GM18870 (cell line): ENCODE measurements around the gene ANKRD27.

Source experiments
- ATAC-seq: cut with Tn5 transposase; IDR thresholded peaks from one replicate; pipeline ENCODE4 v1.9.1; 2021; ENCODE audit warnings: moderate library complexity; ENCODE audit not compliant: unreplicated experiment

ANKRD27 gene

GRCh38 chr19:32691291-32691951 lies 16.4 kb upstream of the ANKRD27 start, which contains the start of gene NUDT19:
TSS of gene NUDT19 (plus strand) at chr19:32691821. CDS start at chr19:32691961, 140 bp downstream.
- ATAC-seq: peak; percentile 70

GRCh38 chr19:32688311-32688710 lies 13.3 kb upstream of the ANKRD27 start:
- ATAC-seq: no peak

GRCh38 chr19:32687681-32688080 lies 12.7 kb upstream of the ANKRD27 start:
- no peak for ATAC-seq

- no peak for ATAC-seq
These were observed 12.0 kb upstream of the ANKRD27 start for GRCh38 chr19:32686847-32687475.

GRCh38 chr19:32682317-32682716 lies 7.3 kb upstream of the ANKRD27 start:
- no peak for ATAC-seq

GRCh38 chr19:32680986-32681385 lies 6.0 kb upstream of the ANKRD27 start:
- ATAC-seq: no peak

GRCh38 chr19:32677657-32678056 lies 2.7 kb upstream of the ANKRD27 start:
- ATAC-seq: no peak

- ATAC-seq: no peak
These were observed 1.9 kb upstream of the ANKRD27 start for GRCh38 chr19:32676895-32677359.

- no peak for ATAC-seq
These were observed 1.4 kb upstream of the ANKRD27 start for GRCh38 chr19:32676186-32676894.

- no peak for ATAC-seq
These were observed 773 bp upstream of the ANKRD27 start, which contains the start of gene RGS9BP for GRCh38 chr19:32675720-32676185. TSS of gene RGS9BP (plus strand) at chr19:32675848. CDS start at chr19:32676264, 416 bp downstream.

- no peak for ATAC-seq
These were observed 638 bp downstream of the ANKRD27 start for GRCh38 chr19:32674153-32674930.

GRCh38 chr19:32673573-32673972 lies 1.4 kb downstream of the ANKRD27 start:
- ATAC-seq: no peak

GRCh38 chr19:32672841-32673240 lies 2.1 kb downstream of the ANKRD27 start:
- ATAC-seq: no peak

GRCh38 chr19:32671883-32672593 lies 2.9 kb downstream of the ANKRD27 start:
- no peak for ATAC-seq

GRCh38 chr19:32669310-32669709 lies 5.7 kb downstream of the ANKRD27 start:
- ATAC-seq: no peak

GRCh38 chr19:32666084-32666483 lies 8.9 kb downstream of the ANKRD27 start:
- no peak for ATAC-seq

GRCh38 chr19:32662186-32662585 lies 12.8 kb downstream of the ANKRD27 start:
- ATAC-seq: no peak

GRCh38 chr19:32661318-32661717 lies 13.7 kb downstream of the ANKRD27 start:
- ATAC-seq: no peak

- no peak for ATAC-seq
These were observed 16.5 kb downstream of the ANKRD27 start for GRCh38 chr19:32658527-32658926.

- ATAC-seq: no peak
These were observed 16.9 kb downstream of the ANKRD27 start for GRCh38 chr19:32658075-32658474.
